Breast epithelium (tissue), 4 donors: ENCODE measurements around the gene TBC1D13. TPM values are rescaled to one million over a fixed set of nuclear protein-coding genes. Genes with fewer than 3 reads are reported as not detected.

Experiments used
- DNase-seq, 2 donors: peaks; one replicate each; pipeline ENCODE4 v3.0.0-alpha.2; 2019; ENCODE audit warnings: low spot score in 2 of 2
- H3K27ac ChIP-seq, 2 donors: fragments of 200-600 bp; sonication (generic) in 1 of 2; one replicate each; pipeline ENCODE4 v1.5.1; 2016 to 2019; ENCODE audit warnings: mild to moderate bottlenecking in 1 of 2
- H3K27me3 ChIP-seq, 2 donors: fragments of 200-600 bp; sonication (generic) in 1 of 2; one replicate each; pipeline versions ENCODE4 v1.5.1 to v1.6.0; 2017 to 2019; ENCODE audit warnings: control low read depth in 1 of 2, mild to moderate bottlenecking in 1 of 2
- H3K36me3 ChIP-seq: fragments of 200-600 bp; one replicate; pipeline ENCODE4 v1.5.1; 2019
- H3K4me1 ChIP-seq, 2 donors: fragments of 200-600 bp; sonication (generic); one replicate each; pipeline ENCODE4 v1.5.1; 2016 to 2019; ENCODE audit warnings: control low read depth in 1 of 2
- H3K4me3 ChIP-seq, 3 donors: fragments of 200-600 bp; sonication (generic); 1 replicate in 2 of 3; 2 replicates in 1 of 3; pipeline ENCODE4 v1.5.1; 2016 to 2019; ENCODE audit warnings: mild to moderate bottlenecking in 3 of 3, moderate library complexity in 2 of 3
- H3K9me3 ChIP-seq, 2 donors: fragments of 200-600 bp; sonication (generic) in 1 of 2; one replicate each; pipeline ENCODE4 v1.5.1; 2016 to 2019; ENCODE audit warnings: control low read depth in 1 of 2
- CTCF ChIP-seq, 3 donors: fragments of 450-650 bp; IDR thresholded peaks; one replicate each; pipeline ENCODE4 v1.5.1; 2016 to 2017; ENCODE audit warnings: antibody characterized with exemption in 3 of 3, mild to moderate bottlenecking in 3 of 3, moderate library complexity in 3 of 3
- POLR2A ChIP-seq: fragments of 450-650 bp; IDR thresholded peaks from one replicate; pipeline ENCODE4 v1.6.1; 2016; ENCODE audit warnings: antibody characterized with exemption, mild to moderate bottlenecking, moderate library complexity
- POLR2AphosphoS5 ChIP-seq, 3 donors: sonication (generic); formaldehyde crosslinking; IDR thresholded peaks; one replicate each; pipeline ENCODE4 v1.6.1; 2017; ENCODE audit warnings: antibody characterized with exemption in 3 of 3
- intact Hi-C: fragments of 100-400 bp; cut with DNase I; formaldehyde crosslinking; loops from one replicate; pipeline ENCODE4 v1.15.1; 2023; ENCODE audit warnings: low total_unique reads
- total RNA-seq, 3 donors: library from RNA; depleted of rRNA; stranded (reverse); fragments of >200 nt; gene quantifications; one replicate each; pipeline ENCODE4 v1.1.0, GENCODE V29; 2016

The TBC1D13 gene
- total RNA-seq, 3 donors from 2014 or later: 14.4 to 20.0 (median 16.2) TPM

GRCh38 chr9:128810873-128811272 is 23.8 kb downstream of the TBC1D13 start:
- Histone ChIP-seq H3K27me3 (no peaks in the 10 kb centered on the region), H3K4me3 (no peak overlapping the region), H3K36me3 (peaks cover 5% of the 10 kb centered on the region), H3K9me3 (no peaks in the 10 kb centered on the region), H3K4me1 (no peaks in the 10 kb centered on the region), H3K27ac (no peak overlapping the region)
- TF ChIP-seq POLR2AphosphoS5 (IDR thresholded peaks at IDR 0.05): no peak
- no peak for TF ChIP-seq POLR2A
- TF ChIP-seq CTCF (IDR thresholded peaks at IDR 0.05): no peak
- intact Hi-C loops: no loop called here
- DNase-seq: no peak

- Histone ChIP-seq H3K27me3 (no peaks in the 10 kb centered on the region), H3K4me3 (peak within 1 kb of the TSS; percentile 67 to 90 (median 69)), H3K9me3 (no peaks in the 10 kb centered on the region), H3K4me1 (peaks cover 0 to 5% of the 10 kb centered on the region in 2 donors), H3K27ac (peak within 1 kb of the TSS; percentile 67 to 88), H3K36me3 (no peaks in the 10 kb centered on the region)
- peak; percentile 95 to 97 for DNase-seq
- intact Hi-C loops: no loop called here
- TF ChIP-seq POLR2AphosphoS5 (IDR thresholded peaks at IDR 0.05) (peak; percentile 33 to 75 (median 41)), CTCF (IDR thresholded peaks at IDR 0.05) (peak; percentile 98 to 99 (median 99)), POLR2A (no peak)
These were observed 31.2 kb downstream of the TBC1D13 start, which contains the start of gene ENDOG for GRCh38 chr9:128818099-128818838. Gene ENDOG, plus strand, starts transcription at chr9:128818500. Its CDS starts 185 bp downstream, at chr9:128818685.

- TF ChIP-seq POLR2AphosphoS5 (IDR thresholded peaks at IDR 0.05): no peak
- no peak for TF ChIP-seq CTCF (IDR thresholded peaks at IDR 0.05)
- no peak for TF ChIP-seq POLR2A
- H3K4me3 ChIP-seq: peak overlapping the region; percentile 67 to 90 (median 69)
- H3K9me3 ChIP-seq: no peaks in the 10 kb centered on the region
- H3K36me3 ChIP-seq: no peaks in the 10 kb centered on the region
- H3K27ac ChIP-seq: peak overlapping the region; percentile 67 to 88
- DNase-seq: no peak
- no peaks in the 10 kb centered on the region for H3K27me3 ChIP-seq
- peaks cover 0 to 5% of the 10 kb centered on the region in 2 donors for H3K4me1 ChIP-seq
- intact Hi-C loops: loop anchor here (1.0 kb wide), 1 partner anchor 459 kb away; no protein-coding TSS in a partner anchor
These were observed 32.0 kb downstream of the TBC1D13 start for GRCh38 chr9:128818839-128819715.

- TF ChIP-seq POLR2A (no peak), CTCF (IDR thresholded peaks at IDR 0.05) (no peak)
- H3K27ac ChIP-seq: no peak overlapping the region
- intact Hi-C loops: loop anchor here (1.0 kb wide), 1 partner anchor 460 kb away; no protein-coding TSS in a partner anchor
- no peaks in the 10 kb centered on the region for H3K36me3 ChIP-seq
- H3K4me1 ChIP-seq: peaks cover 0 to 5% of the 10 kb centered on the region in 2 donors
- no peaks in the 10 kb centered on the region for H3K27me3 ChIP-seq
- peak overlapping the region in 2 of 3 donors; percentile 69 to 90 for H3K4me3 ChIP-seq
- no peaks in the 10 kb centered on the region for H3K9me3 ChIP-seq
- DNase-seq: no peak
These were observed 32.9 kb downstream of the TBC1D13 start for GRCh38 chr9:128819716-128820664.
